ENCODE data around the gene TMEM131.
A peak's percentile ranks its signal among the peaks of the same experiment; 100 is the strongest.

The TMEM131 gene

DNA sequence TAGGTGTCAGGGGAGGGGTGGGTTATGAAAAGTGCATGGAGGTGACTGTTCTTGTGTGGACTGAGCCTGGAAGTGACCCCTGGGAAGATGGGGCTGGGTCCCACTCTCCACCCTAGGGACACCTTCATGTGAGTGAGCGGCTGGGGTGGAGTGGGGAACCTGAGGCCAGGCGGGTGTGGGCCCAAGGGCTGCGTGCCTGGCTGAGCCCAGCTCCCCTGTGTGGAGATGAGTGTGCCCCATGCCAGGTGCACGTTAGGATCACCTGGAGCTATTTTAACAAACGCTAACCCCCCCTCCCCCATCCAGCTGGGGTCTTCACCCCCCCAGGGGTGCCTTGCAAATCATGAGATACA, 255.9 kb downstream of the TMEM131 start:
- DNase-seq (ENCODE audit: low read depth): no peak

DNA sequence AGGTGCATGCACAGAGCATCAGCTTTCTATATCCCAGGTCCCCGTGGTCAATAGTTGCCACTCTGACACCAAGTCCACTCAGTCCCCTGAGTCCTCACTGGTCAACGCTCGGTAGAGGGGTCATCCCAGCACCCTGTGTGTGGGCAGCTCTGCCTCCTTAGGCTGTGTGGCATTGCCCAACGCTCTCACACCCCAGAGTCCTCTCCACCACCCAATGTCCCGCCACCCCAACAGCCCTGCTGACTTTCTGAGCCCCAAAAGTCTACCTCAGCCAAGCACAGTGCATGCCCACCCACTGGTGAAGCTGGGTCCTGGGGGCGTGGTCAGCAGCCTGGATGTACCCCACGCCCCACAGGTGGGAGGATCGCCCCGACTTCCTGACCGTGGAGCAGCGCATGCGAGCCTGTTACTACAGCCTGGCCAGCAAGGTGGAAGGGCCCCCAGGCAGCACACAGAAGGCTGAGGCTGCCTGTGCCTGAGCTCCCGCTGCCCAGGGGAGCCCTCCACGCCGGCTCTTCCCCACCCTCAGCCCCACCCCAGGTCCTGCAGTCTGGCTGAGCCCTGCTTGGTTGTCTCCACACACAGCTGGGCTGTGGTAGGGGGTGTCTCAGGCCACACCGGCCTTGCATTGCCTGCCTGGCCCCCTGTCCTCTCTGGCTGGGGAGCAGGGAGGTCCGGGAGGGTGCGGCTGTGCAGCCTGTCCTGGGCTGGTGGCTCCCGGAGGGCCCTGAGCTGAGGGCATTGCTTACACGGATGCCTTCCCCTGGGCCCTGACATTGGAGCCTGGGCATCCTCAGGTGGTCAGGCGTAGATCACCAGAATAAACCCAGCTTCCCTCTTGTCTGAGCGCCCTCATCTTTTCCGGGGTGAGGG, 256.5 kb downstream of the TMEM131 start:
- DNase-seq (ENCODE audit: low read depth): no peak

GRCh38 chr2:97738179-97739019, 257.3 kb downstream of the TMEM131 start:
- no peak for DNase-seq (ENCODE audit: low read depth)

DNA sequence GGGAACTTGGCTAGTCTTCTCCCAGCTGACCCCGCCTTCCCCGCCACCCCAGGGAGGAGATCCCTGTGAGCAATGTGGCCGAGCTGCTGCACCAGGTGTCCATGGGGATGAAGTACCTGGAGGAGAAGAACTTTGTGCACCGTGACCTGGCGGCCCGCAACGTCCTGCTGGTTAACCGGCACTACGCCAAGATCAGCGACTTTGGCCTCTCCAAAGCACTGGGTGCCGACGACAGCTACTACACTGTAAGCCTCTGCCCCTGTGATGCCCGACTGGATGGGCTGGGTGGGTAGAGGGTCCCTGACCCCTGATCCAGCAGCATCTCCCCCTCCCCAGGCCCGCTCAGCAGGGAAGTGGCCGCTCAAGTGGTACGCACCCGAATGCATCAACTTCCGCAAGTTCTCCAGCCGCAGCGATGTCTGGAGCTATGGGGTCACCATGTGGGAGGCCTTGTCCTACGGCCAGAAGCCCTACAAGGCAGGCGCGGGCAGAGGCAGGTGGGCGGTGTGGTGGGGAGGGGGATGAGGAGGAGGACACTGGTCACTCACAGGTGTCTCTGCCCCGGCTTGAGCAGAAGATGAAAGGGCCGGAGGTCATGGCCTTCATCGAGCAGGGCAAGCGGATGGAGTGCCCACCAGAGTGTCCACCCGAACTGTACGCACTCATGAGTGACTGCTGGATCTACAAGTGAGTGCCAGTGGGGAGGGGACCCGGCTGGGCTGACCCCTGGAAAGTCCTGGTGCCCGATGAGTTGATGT, 258.1 kb downstream of the TMEM131 start:
- DNase-seq (ENCODE audit: low read depth): no peak

DNA sequence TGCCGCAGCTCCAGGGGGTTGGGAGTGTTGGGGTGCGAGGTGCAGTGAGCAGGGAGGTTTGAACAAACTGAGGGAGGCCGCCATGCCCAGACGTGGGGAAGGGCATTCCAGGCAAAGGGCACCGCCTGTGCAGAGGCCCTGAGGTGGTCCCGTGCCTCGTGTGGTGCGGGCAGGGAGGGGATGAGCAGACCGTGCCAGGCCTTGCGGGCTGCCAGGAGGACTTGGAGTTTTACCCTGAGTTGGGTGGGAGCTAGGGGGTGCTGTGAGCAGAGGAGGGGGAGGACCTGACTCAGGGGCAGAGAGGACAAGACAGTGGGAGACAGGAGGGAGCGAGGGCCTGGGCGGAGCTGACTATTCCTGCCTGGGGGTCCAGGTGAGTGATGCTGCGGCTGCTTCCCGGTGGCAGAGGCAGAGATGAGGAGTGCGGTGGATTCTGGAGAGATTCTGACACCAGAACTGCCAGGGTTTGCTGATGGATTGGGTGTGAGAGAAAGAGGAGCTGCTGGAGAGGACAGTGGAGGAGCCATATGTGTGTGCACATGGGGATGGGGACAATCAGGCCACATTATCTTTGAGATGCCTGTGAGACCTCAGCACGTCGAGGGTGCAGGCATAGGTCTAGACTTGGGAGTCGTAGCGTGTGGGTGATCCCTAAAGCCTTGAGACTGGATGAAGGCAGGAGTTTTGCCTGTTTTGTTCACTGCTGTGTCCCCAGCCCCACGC, 259.0 kb downstream of the TMEM131 start:
- no peak for DNase-seq (ENCODE audit: low read depth)

DNA sequence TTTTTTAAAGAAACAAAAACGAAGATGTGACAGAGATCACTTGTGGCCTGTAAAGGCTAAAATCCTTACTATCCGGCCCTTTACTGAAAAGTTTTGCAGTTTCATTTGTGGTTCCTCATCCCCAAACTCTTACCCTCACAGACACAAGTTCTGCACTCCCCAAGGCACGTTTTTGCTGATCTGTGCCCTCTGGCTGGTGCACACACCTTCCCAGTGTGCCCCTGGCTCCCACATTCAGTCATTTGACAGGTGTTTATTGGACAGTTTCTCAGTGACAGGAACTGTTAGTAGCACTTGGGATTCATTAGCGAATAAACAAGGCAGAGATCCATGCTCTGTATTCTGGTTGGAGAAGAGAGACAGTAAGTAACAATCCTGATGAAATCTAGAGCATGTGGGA, 259.6 kb downstream of the TMEM131 start:
- no peak for DNase-seq (ENCODE audit: low read depth)

DNA sequence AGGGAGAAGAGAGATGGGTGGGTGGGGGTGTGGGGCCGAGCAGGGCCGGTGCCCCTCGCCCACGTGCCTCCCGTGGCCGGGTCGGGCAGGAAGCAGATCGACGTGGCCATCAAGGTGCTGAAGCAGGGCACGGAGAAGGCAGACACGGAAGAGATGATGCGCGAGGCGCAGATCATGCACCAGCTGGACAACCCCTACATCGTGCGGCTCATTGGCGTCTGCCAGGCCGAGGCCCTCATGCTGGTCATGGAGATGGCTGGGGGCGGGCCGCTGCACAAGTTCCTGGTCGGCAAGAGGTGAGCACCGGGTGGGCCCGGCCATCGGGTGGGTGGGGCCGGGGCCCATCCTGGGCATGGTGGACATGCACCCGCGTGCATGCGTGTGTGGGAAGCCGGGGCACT, 260.6 kb downstream of the TMEM131 start:
- no peak for DNase-seq (ENCODE audit: low read depth)

DNA sequence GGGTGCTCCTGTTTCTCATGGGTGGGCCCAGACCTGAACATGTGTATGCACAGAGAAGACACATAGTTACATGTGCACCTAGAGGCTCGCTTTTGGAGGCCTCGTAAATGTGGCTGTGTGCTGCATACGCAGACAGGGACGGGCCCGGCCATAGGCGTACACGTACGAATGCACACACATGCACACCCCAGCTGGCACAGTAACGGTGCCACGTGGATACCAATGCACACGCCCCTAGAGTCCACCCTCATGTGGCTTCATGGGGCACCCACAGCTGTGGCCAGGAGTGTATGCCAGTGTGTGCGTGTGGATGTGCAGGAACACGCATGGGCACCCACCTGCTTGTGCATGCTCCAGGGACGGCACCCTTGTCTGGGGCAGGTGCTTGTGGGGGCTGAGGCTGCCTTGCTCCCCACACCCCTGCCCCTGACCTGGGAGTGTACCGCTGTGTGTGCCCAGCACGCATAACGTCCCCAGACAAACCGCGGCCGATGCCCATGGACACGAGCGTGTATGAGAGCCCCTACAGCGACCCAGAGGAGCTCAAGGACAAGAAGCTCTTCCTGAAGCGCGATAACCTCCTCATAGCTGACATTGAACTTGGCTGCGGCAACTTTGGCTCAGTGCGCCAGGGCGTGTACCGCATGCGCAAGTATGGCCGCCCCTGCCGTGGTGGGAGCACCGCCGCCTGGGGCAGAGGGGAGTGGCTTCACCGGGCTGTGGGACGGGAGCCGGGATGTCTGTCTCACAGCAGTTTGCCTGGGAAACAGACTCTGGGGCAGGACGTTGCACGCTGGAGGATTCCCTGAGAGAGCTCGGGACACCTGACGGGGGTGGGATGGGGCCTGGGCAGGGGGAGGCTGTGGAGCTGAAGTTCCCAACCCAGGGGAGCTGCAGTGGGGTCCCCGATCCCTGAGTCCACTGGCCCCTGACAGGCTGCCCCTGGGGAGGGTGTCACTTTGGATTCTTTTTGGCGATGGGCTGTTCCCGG, 261.4 kb downstream of the TMEM131 start:
- no peak for DNase-seq (ENCODE audit: low read depth)

DNA sequence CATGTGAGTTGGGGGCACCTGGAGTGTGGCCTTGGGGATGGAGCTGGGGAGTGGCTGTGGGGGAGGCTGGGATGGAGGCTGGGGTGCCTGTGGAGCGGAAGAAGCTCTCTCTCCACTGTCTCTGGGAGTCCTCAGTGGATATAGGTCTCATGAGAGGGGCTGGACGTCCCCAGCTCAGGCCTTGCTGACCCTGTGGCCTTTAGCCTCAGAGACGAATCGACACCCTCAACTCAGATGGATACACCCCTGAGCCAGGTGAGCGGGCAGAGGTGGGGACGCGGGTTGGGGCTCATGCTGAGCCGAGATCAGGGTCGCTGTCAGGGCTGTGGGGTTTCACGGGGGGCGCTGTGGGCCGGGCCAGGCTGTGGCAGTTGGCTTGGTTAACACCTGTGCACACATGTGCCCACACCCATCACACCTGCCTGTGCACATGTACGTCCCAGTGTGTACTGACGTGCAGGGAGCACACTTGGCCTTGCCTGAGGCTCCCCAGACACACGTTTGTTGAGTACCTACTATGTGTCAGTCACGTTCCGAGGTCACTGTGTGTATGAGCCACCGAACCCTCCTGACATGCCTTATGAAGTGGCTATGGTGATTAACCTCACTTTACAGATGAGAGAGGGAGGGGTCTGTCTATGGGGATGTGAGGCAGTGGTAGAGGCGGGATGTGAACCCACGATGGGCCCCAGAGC, 262.3 kb downstream of the TMEM131 start:
- DNase-seq (ENCODE audit: low read depth): no peak

- no peak for DNase-seq (ENCODE audit: low read depth)
Measured at GRCh38 chr2:97732436-97733340, 263.1 kb downstream of the TMEM131 start.

DNA sequence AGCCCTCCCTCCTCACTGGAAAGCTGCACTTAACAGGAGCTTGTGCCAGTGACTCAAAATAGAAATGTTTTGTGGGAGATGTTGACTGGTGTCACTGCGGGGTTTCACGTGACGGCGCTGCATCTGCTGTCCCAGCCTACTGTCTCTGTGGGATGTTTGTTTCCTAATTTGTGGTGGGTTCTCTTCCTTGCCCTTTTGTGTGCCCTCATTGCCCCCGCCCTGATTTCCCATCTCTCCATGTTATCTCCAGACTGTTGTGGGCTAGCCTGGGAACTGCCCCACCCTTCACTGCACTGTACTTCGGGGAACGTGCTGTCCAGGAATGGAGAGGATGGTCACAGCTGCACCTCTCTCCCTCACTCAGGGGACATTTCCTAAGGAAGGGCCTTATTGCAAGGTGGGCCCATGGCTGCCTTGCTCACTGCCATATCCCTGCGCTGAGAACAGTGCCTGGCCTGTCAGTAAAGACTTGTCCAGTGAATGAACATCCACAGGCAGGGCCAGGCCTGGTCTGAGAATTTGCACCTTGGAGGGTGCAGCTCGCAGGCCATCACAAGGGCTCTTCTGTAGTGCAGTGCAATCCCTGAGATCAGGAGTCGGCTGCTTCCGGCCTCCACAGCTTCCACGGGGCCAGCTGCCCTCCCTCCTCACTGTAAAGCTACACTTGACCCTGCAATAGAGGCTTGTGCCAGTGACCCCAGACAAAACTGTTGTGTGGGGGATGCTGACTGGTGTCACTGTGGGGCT, 264.3 kb downstream of the TMEM131 start:
- no peak for DNase-seq (ENCODE audit: low read depth)

DNA sequence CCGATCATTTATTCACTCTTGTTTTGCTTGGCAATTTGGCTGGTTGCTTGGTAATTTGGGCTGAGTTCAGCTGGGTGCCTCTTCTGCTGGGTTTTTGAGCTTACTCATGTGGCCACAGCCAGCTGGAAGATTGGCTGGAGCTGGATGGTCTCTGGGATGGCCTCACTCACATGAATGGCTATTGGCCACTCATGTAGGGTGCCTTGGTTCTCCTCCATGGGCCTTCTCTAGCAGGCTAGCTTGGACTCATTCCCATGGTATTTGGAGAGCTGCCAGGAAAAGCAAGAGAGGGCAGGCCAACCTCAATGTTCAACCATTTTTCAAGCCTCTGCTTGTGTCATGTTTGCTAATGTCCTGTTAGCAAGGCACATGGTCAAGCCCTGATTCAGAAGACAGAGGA, 265.5 kb downstream of the TMEM131 start:
- no peak for DNase-seq (ENCODE audit: low read depth)

DNA sequence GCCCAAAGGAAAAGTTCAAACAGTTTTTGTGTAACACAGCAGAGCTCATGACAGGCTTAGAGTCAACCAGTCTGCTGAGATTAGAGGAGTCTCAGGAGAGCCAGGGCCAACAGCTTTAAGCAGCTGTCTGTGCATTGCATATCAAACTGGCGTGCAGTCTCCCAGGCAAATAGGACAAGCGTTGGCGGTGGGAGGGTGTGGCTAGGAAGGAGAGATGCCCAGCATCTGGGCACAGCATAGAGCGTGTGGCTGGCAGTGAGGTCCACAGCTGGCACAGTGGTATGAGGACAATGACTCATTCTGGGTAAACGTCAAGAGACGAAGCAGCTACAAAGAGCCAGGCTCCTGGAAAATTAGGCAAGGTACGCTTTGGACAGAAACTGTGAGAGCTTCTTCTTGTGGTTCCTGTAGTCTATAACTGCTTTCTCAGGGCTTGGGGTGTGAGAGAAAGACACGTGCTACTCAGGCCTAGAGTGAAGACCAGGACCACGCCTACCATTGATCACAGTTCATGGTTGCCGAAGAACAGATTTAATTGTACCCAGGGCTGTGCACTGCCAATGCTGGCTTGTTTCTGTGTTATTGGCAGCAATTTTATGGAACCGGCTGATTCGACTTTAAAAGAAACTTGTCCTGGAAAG, 267.5 kb downstream of the TMEM131 start:
- peak; percentile 62 for DNase-seq (ENCODE audit: low read depth)

- no peak for DNase-seq (ENCODE audit: low read depth)
Measured at GRCh38 chr2:97727296-97727695, 268.5 kb downstream of the TMEM131 start.

- no peak for DNase-seq (ENCODE audit: low read depth)
Measured at GRCh38 chr2:97726261-97727064, 269.3 kb downstream of the TMEM131 start.

DNA sequence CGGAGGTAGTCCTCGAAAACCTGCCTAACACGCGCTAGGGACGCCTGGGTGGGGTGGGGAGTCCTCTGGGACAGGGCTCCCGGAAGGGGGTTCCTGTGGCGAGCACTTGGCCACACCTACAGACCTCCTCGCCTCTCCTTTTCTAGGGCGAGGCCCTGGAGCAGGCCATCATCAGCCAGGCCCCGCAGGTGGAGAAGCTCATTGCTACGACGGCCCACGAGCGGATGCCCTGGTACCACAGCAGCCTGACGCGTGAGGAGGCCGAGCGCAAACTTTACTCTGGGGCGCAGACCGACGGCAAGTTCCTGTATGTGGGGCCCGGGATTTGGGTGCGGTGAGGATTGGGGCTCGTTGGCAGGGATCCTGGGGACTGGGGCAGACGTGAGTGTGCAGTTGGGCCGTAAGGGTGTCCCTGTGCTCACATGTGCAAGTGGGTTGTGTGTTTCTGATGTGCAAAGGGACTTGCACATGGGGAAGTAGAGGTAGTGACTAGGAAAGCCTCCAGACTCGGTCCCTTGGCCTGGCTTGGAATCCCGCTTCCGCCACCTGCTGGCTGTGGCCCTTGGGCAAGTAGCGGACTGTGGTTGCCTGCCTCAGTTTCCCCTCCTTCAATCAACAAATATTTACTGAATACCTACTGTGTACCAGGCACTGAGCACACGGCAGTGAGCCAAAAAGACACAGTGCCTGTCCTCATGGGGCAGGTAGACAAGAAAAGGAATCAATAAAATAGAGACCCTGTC, 270.6 kb downstream of the TMEM131 start:
- no peak for DNase-seq (ENCODE audit: low read depth)
